Fibroblast of lung (primary cell): ENCODE results near the gene CDK7. TPM values are rescaled to one million over a fixed set of nuclear protein-coding genes. Genes with fewer than 3 reads are reported as not detected.

Experiments
- DNase-seq, 2 donors: peaks; one replicate each; pipeline versions ENCODE4 v3.0.0 to v3.0.0-alpha.2; 2010; ENCODE audit warnings: low read depth in 2 of 2
- H2AFZ ChIP-seq: 2 replicates; pipeline ENCODE4 v1.5.1; 2012; ENCODE audit warnings: low read length, control low read depth, inconsistent platforms
- H3K27ac ChIP-seq: 2 replicates; pipeline ENCODE4 v1.5.1; 2011; ENCODE audit warnings: low read length, control low read depth; ENCODE audit not compliant: insufficient read depth
- H3K27me3 ChIP-seq: 2 replicates; pipeline ENCODE4 v1.5.1; 2011; ENCODE audit warnings: mild to moderate bottlenecking, low read length; ENCODE audit not compliant: control insufficient read depth, insufficient read depth
- H3K36me3 ChIP-seq: 2 replicates; pipeline ENCODE4 v1.5.1; 2011; ENCODE audit warnings: low read length; ENCODE audit not compliant: control insufficient read depth, insufficient read depth
- H3K4me1 ChIP-seq: 2 replicates; pipeline ENCODE4 v1.5.1; 2011; ENCODE audit warnings: low read length; ENCODE audit not compliant: control insufficient read depth, insufficient read depth; ENCODE audit errors: extremely low read depth
- H3K4me2 ChIP-seq: 2 replicates; pipeline ENCODE4 v1.5.1; 2011; ENCODE audit warnings: low read length, control low read depth; ENCODE audit not compliant: insufficient read depth; ENCODE audit errors: extremely low read depth
- H3K4me3 ChIP-seq, 4 experiments: fragments of 200-600 bp in 1 of 4; sonication (generic) in 1 of 4; replicated peaks in 1 of 4; 2 replicates each; pipeline ENCODE4 v1.5.1; 2011 to 2016; ENCODE audit warnings: low read length in 4 of 4, low read depth in 3 of 4, mild to moderate bottlenecking in 3 of 4, control low read depth in 2 of 4, inconsistent platforms in 1 of 4, mixed read lengths in 1 of 4; ENCODE audit not compliant: insufficient read depth in 1 of 4; ENCODE audit errors: control extremely low read depth in 1 of 4
- H3K79me2 ChIP-seq: 2 replicates; pipeline ENCODE4 v1.5.1; 2012; ENCODE audit warnings: mild to moderate bottlenecking, low read length, inconsistent platforms; ENCODE audit not compliant: control insufficient read depth, insufficient read depth
- H3K9ac ChIP-seq: 2 replicates; pipeline ENCODE4 v1.5.1; 2011; ENCODE audit warnings: mild to moderate bottlenecking, low read length, control low read depth; ENCODE audit not compliant: insufficient read depth
- H3K9me3 ChIP-seq: 2 replicates; pipeline ENCODE4 v1.5.1; 2012; ENCODE audit warnings: low read depth, low read length; ENCODE audit not compliant: control insufficient read depth, insufficient read depth
- H4K20me1 ChIP-seq: 2 replicates; pipeline ENCODE4 v1.5.1; 2011; ENCODE audit warnings: low read length; ENCODE audit not compliant: control insufficient read depth, insufficient read depth; ENCODE audit errors: extremely low read depth
- CTCF ChIP-seq, 2 donors: IDR thresholded peaks in 1 of 2; conservative IDR thresholded peaks in 1 of 2; 1 replicate in 1 of 2; 2 replicates in 1 of 2; pipeline ENCODE4 v1.5.1; 2011 to 2012; ENCODE audit warnings: low read length in 2 of 2, control low read depth in 1 of 2, inconsistent platforms in 1 of 2, low read depth in 1 of 2, mild to moderate bottlenecking in 1 of 2
- EZH2 ChIP-seq: IDR thresholded peaks from 2 replicates; pipeline ENCODE4 v1.5.1; 2012; ENCODE audit warnings: low read length, control low read depth, mild to moderate bottlenecking; ENCODE audit errors: missing control alignments
- polyA minus RNA-seq: library from RNA; depleted of rRNA, polyadenylated mRNA; stranded (reverse); fragments of >200 nt; gene quantifications from 2 replicates; pipeline ENCODE4 v1.2.3, GENCODE V29; 2011; ENCODE audit warnings: low replicate concordance
- polyA plus RNA-seq, 2 donors: library from polyadenylated mRNA; depleted of rRNA in 1 of 2; stranded (reverse) in 1 of 2; unstranded in 1 of 2; fragments of >200 nt; gene quantifications; 2 replicates each; pipeline ENCODE4 v1.2.1, GENCODE V29; 2011 to 2012; ENCODE audit warnings: missing spikeins in 1 of 2
- total RNA-seq: library from RNA; depleted of rRNA; stranded (reverse); fragments of >200 nt; gene quantifications from 2 replicates; pipeline ENCODE4 v1.2.1, GENCODE V29; 2014

The CDK7 gene
- total RNA-seq (43.7 and 74.3 TPM in 2 replicates), polyA plus RNA-seq (67.7 and 95.4 TPM in 2 replicates), polyA minus RNA-seq (8.9 and 44.0 TPM in 2 replicates)
- polyA plus RNA-seq (2012): 89.7 and 121 TPM in 2 replicates

- peak; percentile 91 to 92 for DNase-seq
- no peak for TF ChIP-seq EZH2
- no peak for TF ChIP-seq CTCF (conservative IDR thresholded peaks at IDR 0.05 in 1 of 2, IDR thresholded peaks at IDR 0.05 in 1 of 2; ENCODE audit: low read depth in 1 of 2, low read length in 2 of 2)
- Histone ChIP-seq H3K27me3 (no peaks in the 10 kb centered on the region), H4K20me1 (no peaks in the 10 kb centered on the region), H3K36me3 (no peaks in the 10 kb centered on the region), H2AFZ (peak within 1 kb of the TSS; percentile 95), H3K9me3 (no peaks in the 10 kb centered on the region), H3K79me2 (peaks cover 28% of the 10 kb centered on the region), H3K4me1 (no peaks in the 10 kb centered on the region), H3K9ac (peak within 1 kb of the TSS; percentile 83), H3K4me3 (peak within 1 kb of the TSS; percentile 89 to 97 (median 96)), H3K4me2 (peak within 1 kb of the TSS; percentile 89), H3K27ac (peak within 1 kb of the TSS; percentile 79)
These were observed at the start of gene CDK7 for GRCh38 chr5:69234457-69235268. TSS of gene CDK7 (plus strand) at chr5:69234886. CDS start at chr5:69234976, 90 bp downstream.

GRCh38 chr5:69187342-69187741, 47.3 kb upstream of the CDK7 start:
- Histone ChIP-seq H3K36me3 (no peaks in the 10 kb centered on the region), H2AFZ (no peak overlapping the region), H3K4me1 (peaks cover 4% of the 10 kb centered on the region), H3K9ac (no peak overlapping the region), H3K79me2 (peaks cover 1% of the 10 kb centered on the region), H3K27ac (no peak overlapping the region), H3K4me3 (no peak overlapping the region), H3K4me2 (no peak overlapping the region), H3K27me3 (no peaks in the 10 kb centered on the region), H3K9me3 (no peaks in the 10 kb centered on the region), H4K20me1 (no peaks in the 10 kb centered on the region)
- no peak for DNase-seq
- TF ChIP-seq EZH2: no peak
- TF ChIP-seq CTCF (conservative IDR thresholded peaks at IDR 0.05 in 1 of 2, IDR thresholded peaks at IDR 0.05 in 1 of 2; ENCODE audit: low read depth in 1 of 2, low read length in 2 of 2): no peak

GRCh38 chr5:69188811-69189161, 45.9 kb upstream of the CDK7 start:
- Histone ChIP-seq H3K27me3 (no peaks in the 10 kb centered on the region), H4K20me1 (no peaks in the 10 kb centered on the region), H2AFZ (peak overlapping the region; percentile 70), H3K27ac (peak overlapping the region; percentile 80), H3K4me1 (peaks cover 4% of the 10 kb centered on the region), H3K4me2 (peak overlapping the region; percentile 97), H3K9ac (peak overlapping the region; percentile 62), H3K79me2 (peaks cover 1% of the 10 kb centered on the region), H3K4me3 (peak overlapping the region; percentile 24 to 99 (median 76)), H3K9me3 (no peaks in the 10 kb centered on the region), H3K36me3 (no peaks in the 10 kb centered on the region)
- TF ChIP-seq EZH2 (no peak), CTCF (conservative IDR thresholded peaks at IDR 0.05 in 1 of 2, IDR thresholded peaks at IDR 0.05 in 1 of 2; ENCODE audit: low read depth in 1 of 2, low read length in 2 of 2) (no peak)
- DNase-seq: no peak
